Measurements from ENCODE around the gene MICALL1. TPM values are rescaled to one million over a fixed set of nuclear protein-coding genes. Genes with fewer than 3 reads are reported as not detected.

The MICALL1 gene
- total and polyA plus RNA-seq, 2 experiments from 2014 or later: 8.0 to 41.4 TPM

DNA sequence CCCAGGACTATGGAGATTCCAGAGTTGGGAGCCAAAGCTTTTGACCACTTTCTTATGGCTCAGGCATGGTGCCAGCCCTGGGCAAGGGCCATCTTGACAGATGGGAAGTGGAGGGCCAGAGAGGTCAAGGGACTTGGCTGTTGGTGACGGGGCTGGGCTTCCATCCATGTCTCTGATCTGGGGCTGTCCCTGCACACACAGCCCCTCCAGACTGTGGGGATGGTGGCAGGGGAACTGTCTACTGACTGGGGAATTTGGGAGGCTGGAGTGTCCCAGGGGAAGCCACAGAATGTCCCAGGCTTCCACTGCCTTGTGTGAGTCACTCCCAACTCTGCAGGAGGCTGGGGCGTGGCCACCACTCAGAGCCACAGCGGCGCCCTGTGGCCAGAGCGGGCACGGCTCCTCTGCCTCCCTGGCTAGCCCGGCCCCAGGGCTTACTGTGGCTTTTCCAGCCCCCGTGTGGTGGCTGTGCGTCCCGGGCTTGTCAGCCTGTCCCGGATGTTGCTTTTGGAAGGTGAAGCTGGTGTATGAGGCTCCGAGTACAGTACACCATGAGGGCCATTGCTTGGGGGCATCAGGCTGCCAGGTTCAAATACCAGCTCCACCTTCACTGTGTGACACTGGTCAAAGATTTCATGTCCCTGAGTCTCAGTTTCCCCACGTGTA lies 27.7 kb downstream of the MICALL1 start:
- Histone ChIP-seq H3K4me2 (ENCODE audit: unreplicated experiment) (peak overlapping the region; percentile 19), H4K20me1 (ENCODE audit: insufficient read depth) (no peaks in the 10 kb centered on the region), H3K36me3 (ENCODE audit: low read depth) (peaks cover 11% of the 10 kb centered on the region; the same call in 1 of the 2 replicates), H3F3A (ENCODE audit: insufficient read depth) (peaks cover 25% of the 10 kb centered on the region), H2AFZ (no peak overlapping the region), H3K9me2 (ENCODE audit: insufficient read depth) (no peaks in the 10 kb centered on the region), H3K27ac (peak overlapping the region; percentile 69), H3K9me3 (ENCODE audit: low read depth) (no peaks in the 10 kb centered on the region), H3K4me1 (ENCODE audit: insufficient read depth) (peaks cover 10% of the 10 kb centered on the region), H3K79me2 (ENCODE audit: insufficient read depth) (0 out of 2 replicates have a peak, but pooled peaks cover 3% of the 10 kb centered on the region), H3K4me3 (no peak overlapping the region), H3K27me3 (replicated peaks; ENCODE audit: insufficient read depth) (no peaks in the 10 kb centered on the region), H3K9ac (peak overlapping the region; percentile 43; the same call in 1 of the 2 replicates)
- 0 to 1% methylated on average over 9 to 12 of the region's 13 CpGs for WGBS, 2 experiments (ENCODE audit: low coverage in 1 of 2, low lambda C conversion rate in 2 of 2, missing lambda C conversion rate in 2 of 2)
- in situ Hi-C loops (cut with MboI): no loop called here
- peak; percentile 99 for DNase-seq
- no peak for TF ChIP-seq EZH2 (IDR thresholded peaks at IDR 0.05; ENCODE audit: insufficient read depth, poor library complexity, severe bottlenecking)

DNA sequence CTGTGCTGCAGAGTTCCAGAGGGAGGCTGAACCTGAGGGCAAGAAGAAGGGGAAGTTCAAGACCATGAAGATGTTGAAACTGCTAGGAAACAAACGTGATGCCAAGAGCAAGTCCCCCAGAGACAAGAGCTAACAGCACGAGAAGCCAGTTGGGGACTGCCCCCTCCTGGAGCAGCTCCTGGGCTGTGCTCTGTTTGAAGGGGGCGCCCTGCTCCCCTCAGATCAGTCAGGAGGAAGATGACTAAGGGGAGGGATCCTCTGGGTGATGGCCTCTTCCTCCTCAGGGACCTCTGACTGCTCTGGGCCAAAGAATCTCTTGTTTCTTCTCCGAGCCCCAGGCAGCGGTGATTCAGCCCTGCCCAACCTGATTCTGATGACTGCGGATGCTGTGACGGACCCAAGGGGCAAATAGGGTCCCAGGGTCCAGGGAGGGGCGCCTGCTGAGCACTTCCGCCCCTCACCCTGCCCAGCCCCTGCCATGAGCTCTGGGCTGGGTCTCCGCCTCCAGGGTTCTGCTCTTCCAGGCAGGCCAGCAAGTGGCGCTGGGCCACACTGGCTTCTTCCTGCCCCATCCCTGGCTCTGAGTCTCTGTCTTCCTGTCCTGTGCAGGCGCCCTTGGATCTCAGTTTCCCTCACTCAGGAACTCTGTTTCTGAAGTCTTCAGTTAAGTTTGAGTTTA lies 34.7 kb downstream of the MICALL1 start:
- Histone ChIP-seq H3F3A (ENCODE audit: insufficient read depth) (no peaks in the 10 kb centered on the region), H3K9me2 (ENCODE audit: insufficient read depth) (no peaks in the 10 kb centered on the region), H3K9me3 (ENCODE audit: low read depth) (no peaks in the 10 kb centered on the region), H3K36me3 (ENCODE audit: low read depth) (peaks cover 18% of the 10 kb centered on the region; the same call in 1 of the 2 replicates), H3K4me2 (ENCODE audit: unreplicated experiment) (no peak overlapping the region), H3K9ac (no peak overlapping the region), H3K79me2 (ENCODE audit: insufficient read depth) (no peaks in the 10 kb centered on the region), H3K4me3 (no peak overlapping the region), H2AFZ (no peak overlapping the region), H3K27me3 (replicated peaks; ENCODE audit: insufficient read depth) (no peaks in the 10 kb centered on the region), H4K20me1 (ENCODE audit: insufficient read depth) (no peaks in the 10 kb centered on the region), H3K4me1 (ENCODE audit: insufficient read depth) (no peaks in the 10 kb centered on the region), H3K27ac (no peak overlapping the region)
- WGBS, 2 experiments (ENCODE audit: low coverage in 1 of 2, low lambda C conversion rate in 2 of 2, missing lambda C conversion rate in 2 of 2): 70 to 81% methylated on average over 11 to 12 of the region's 12 CpGs
- peak; percentile 37 for DNase-seq
- TF ChIP-seq EZH2 (IDR thresholded peaks at IDR 0.05; ENCODE audit: insufficient read depth, poor library complexity, severe bottlenecking) (no peak), EZH2phosphoT487 (IDR thresholded peaks at IDR 0.05; ENCODE audit: insufficient read depth, low read depth) (no peak)
- in situ Hi-C loops (cut with MboI): no loop called here

DNA sequence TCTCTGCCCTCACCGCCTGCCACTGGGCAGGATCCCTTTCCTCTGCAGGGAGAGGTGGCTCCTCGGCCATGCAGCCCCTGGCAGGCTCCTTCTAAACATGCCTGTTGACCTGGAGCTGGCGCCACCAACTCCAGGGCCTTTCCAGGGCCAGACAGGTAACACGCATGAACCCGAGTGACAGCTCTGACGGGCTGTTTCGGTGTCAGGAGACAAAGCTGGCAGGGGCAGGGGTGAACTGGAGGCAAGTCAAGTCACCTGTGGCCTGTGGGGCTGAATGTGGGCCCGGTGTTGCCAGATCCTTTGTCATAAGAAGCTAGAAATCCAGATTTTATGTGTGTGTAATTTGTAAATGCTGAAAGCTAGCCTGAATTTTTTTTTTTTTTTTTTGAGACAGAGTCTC lies 36.0 kb downstream of the MICALL1 start:
- Histone ChIP-seq H3K4me3 (no peak overlapping the region), H3K79me2 (ENCODE audit: insufficient read depth) (no peaks in the 10 kb centered on the region), H3K27ac (no peak overlapping the region), H3K9me3 (ENCODE audit: low read depth) (no peaks in the 10 kb centered on the region), H3K36me3 (ENCODE audit: low read depth) (peaks cover 18% of the 10 kb centered on the region; the same call in 1 of the 2 replicates), H2AFZ (no peak overlapping the region), H3K4me2 (ENCODE audit: unreplicated experiment) (no peak overlapping the region), H3K4me1 (ENCODE audit: insufficient read depth) (no peaks in the 10 kb centered on the region), H3K9me2 (ENCODE audit: insufficient read depth) (no peaks in the 10 kb centered on the region), H4K20me1 (ENCODE audit: insufficient read depth) (no peaks in the 10 kb centered on the region), H3K27me3 (replicated peaks; ENCODE audit: insufficient read depth) (no peaks in the 10 kb centered on the region), H3K9ac (no peak overlapping the region), H3F3A (ENCODE audit: insufficient read depth) (no peaks in the 10 kb centered on the region)
- in situ Hi-C loops (cut with MboI): no loop called here
- 97% methylated on average over 8 of the region's 8 CpGs for WGBS, 2 experiments (ENCODE audit: low coverage in 1 of 2, low lambda C conversion rate in 2 of 2, missing lambda C conversion rate in 2 of 2)
- no peak for DNase-seq
- TF ChIP-seq EZH2phosphoT487 (IDR thresholded peaks at IDR 0.05; ENCODE audit: insufficient read depth, low read depth): no peak
- TF ChIP-seq EZH2 (IDR thresholded peaks at IDR 0.05; ENCODE audit: insufficient read depth, poor library complexity, severe bottlenecking): no peak

DNA sequence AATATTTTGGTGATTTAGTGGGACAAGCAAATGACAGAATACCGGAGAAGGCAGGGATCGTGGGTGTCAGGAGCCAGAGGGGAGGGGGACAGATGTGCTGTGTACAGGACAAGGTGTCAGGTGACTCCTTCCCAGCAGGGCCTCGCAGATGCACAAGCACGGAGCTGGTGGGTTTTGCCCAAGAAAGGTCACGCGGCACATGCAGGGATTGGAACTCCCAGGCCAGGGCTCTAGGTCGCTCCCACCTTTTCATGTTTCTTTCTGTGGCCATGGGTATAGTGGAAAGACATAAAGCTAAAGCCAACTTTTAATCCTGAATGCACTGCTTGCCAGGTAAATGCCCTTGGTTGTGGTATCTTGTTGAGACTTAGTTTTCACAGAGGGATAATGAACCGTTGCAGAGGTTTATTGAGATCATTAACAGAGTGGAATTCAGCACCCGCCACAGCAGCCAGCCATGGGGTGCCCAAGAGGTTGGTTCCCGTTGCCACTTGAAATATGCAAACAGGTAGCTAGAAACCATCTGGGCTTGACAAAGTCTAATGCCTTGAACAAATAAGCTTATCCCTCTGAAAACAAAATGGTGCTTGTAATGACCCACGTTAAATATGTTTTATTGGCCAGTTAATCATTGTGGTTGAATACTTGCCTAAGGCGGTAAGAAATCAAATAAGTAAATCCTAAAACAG lies 37.2 kb downstream of the MICALL1 start:
- Histone ChIP-seq H3K9ac (no peak overlapping the region), H3K4me3 (no peak overlapping the region), H3F3A (ENCODE audit: insufficient read depth) (no peaks in the 10 kb centered on the region), H3K9me3 (ENCODE audit: low read depth) (no peaks in the 10 kb centered on the region), H3K4me2 (ENCODE audit: unreplicated experiment) (no peak overlapping the region), H3K79me2 (ENCODE audit: insufficient read depth) (no peaks in the 10 kb centered on the region), H2AFZ (no peak overlapping the region), H4K20me1 (ENCODE audit: insufficient read depth) (no peaks in the 10 kb centered on the region), H3K4me1 (ENCODE audit: insufficient read depth) (peaks cover 2% of the 10 kb centered on the region; the same call in 1 of the 2 replicates), H3K9me2 (ENCODE audit: insufficient read depth) (no peaks in the 10 kb centered on the region), H3K27me3 (replicated peaks; ENCODE audit: insufficient read depth) (no peaks in the 10 kb centered on the region), H3K27ac (no peak overlapping the region), H3K36me3 (ENCODE audit: low read depth) (peaks cover 11% of the 10 kb centered on the region; the same call in 1 of the 2 replicates)
- no peak for TF ChIP-seq EZH2phosphoT487 (IDR thresholded peaks at IDR 0.05; ENCODE audit: insufficient read depth, low read depth)
- no peak for TF ChIP-seq EZH2 (IDR thresholded peaks at IDR 0.05; ENCODE audit: insufficient read depth, poor library complexity, severe bottlenecking)
- in situ Hi-C loops (cut with MboI): no loop called here
- no peak for DNase-seq
- WGBS, 2 experiments (ENCODE audit: low coverage in 1 of 2, low lambda C conversion rate in 2 of 2, missing lambda C conversion rate in 2 of 2): 98 to 99% methylated on average over 12 of the region's 12 CpGs

Measured in GM23248 (cell line).